NCI-H1930 (cell line): Measurements from ENCODE around the gene ATF3.

Source experiments
- DNase-seq, 2 experiments: peaks; one replicate each; lab custom pipeline; 2025; lab: John Stamatoyannopoulos, UW

The ATF3 gene, protein sequence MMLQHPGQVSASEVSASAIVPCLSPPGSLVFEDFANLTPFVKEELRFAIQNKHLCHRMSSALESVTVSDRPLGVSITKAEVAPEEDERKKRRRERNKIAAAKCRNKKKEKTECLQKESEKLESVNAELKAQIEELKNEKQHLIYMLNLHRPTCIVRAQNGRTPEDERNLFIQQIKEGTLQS

DNA sequence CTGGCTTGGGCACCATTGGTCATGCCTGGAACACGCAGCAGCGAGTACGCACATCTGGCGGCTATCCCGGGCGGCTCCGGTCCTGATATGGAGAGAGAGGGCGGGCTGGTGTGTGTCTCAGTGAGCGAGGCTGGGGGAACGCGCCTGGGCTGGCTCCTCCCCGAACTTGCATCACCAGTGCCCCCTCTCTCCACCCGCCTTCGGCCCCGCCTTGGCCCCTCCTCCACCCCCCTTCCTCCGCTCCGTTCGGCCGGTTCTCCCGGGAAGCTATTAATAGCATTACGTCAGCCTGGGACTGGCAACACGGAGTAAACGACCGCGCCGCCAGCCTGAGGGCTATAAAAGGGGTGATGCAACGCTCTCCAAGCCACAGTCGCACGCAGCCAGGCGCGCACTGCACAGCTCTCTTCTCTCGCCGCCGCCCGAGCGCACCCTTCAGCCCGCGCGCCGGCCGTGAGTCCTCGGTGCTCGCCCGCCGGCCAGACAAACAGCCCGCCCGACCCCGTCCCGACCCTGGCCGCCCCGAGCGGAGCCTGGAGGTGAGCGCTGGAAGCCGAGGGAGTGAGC is at the start of gene ATF3:
Gene ATF3, plus strand, starts transcription at position 370 of the 567 bp plus-strand sequence. CDS start 6,261 bp downstream, outside the sequence.
- DNase-seq, result peak; percentile 93 to 97

DNA sequence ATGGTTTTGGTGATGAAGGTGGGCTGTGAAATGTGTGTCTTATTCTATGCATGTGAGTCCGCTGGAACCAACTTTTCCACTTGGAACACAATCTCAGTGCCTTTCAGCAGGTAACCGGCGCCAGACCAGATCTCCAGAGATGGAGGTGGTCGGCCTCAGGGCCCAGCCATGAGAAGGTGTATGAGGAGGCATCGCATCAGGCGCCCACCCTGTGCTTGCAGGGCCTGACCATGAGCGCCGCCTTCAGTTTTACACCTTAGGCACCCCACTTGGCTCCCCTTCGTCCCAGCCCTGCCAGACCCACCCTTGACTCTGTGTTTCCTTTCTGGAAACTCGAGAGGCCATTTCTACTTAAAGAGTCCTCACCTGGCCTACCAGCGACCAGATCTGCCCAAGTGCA is 48.6 kb upstream of the ATF3 start:
- DNase-seq, result no peak

DNA sequence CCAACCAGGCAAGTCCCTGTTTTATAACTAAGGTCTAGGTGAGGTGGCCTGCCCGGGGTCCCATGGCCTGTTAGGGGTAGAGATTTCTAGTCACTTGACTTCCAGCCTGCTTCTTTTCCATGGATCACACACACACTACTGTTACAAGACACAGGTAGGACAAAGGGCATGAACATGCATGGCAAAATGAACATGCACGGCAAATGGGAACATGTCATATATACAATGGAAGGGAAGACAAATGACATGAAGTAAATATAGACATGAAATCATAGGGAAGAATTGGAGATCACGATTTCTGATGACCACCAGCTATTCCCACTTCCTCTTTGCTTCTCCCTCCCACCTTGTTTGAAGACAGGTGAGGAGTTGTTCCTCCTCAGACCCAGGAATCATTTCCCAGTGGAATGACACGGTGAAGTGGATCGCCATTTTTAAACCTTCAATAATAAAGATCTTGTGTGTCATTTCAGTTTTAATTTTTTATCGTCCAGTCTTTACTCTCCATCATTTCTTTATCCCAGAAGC is 47.6 kb upstream of the ATF3 start:
- DNase-seq, result no peak

DNA sequence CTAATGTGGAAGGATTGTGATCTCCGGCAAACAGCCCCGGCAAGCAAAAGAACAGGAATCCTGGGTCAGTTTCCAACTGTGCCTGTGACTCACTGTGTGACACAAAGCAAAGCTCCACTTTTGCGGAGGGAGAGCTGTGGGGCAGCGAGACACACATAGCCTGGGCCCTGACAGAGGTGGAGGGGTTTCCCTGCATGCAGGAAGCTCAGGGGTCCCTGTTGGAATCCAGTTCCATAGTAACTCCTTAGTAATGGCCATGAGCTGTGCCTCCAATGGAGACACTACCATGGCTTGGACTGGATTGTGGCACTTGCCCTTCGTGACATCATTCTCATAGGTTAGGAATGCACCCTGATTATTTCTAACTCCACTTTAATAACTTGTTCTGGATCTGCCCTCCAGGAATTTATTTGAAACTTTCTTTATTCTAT is 47.0 kb upstream of the ATF3 start:
- no peak for DNase-seq

DNA sequence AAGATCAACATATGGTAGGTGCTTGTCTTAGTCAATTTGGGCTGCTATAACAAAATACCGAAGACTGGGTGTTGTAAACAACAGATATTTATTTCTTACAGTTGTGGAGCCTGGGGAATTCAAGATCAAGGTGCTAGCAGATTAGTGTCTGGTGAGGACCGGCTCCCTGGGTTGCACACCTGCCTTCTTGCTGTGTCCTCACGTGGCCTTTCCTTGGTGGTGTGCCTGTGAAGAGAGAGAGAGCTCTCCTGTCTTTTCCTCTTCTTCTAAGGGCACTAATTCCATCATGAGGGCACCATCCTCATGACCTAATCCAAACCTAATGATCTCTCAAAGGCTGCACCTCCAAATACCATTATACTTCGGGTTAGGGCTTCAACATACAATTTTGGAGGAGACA is 45.8 kb upstream of the ATF3 start:
- no peak for DNase-seq

DNA sequence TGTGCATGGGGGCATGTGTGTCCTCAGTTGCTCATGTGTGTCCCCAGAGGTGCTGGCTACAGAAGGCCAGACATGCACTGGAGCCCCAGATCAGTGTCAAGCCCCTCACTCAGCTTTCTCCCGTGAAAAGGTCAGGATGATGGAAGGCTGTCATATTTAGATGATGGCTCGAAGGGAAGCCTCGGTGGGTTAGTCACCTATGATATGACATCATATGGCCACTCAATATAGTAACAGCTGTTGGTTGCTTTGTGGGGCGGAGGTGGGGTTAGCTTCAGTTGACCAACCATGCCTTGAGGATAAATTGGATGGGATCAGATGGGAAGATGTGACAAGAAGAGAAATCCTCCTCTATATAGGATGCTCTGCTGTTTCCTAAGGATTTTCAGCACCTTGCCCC is 43.5 kb upstream of the ATF3 start:
- no peak for DNase-seq

DNA sequence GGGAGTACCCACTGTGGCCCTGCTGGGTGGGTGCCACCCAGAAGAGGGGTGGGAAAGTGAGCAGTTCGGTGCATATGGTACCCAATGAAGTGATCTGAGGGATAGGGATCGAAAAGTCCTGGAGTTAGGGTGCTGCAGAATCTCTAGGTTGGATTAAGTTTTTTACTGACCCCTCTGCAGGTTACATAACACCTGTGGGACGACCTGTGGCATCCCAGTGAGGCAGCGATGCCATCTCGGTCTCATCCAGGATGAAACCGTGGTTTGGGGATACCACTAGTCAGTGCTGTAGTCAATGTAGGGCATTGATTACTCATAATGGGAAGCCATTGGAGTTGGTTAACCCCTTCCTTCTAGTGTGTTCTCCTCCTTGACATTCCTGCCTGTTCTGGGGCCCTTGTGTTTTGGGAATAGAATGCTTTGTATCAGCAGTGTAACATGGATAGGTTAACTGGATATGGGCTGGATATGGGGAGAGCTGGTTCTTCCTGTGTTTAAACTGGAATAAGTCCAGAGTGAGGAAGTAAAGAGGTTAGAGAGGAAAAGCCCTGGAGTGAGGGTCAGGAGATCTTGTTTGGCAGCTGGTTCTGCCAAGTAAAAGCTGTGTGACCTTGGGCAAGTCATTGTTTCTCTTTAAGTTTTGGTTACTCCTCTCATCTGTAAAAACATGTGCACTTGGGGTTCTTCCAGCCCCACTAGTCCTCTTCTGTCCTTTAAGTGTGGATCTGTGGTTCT is 42.8 kb upstream of the ATF3 start:
- no peak for DNase-seq

DNA sequence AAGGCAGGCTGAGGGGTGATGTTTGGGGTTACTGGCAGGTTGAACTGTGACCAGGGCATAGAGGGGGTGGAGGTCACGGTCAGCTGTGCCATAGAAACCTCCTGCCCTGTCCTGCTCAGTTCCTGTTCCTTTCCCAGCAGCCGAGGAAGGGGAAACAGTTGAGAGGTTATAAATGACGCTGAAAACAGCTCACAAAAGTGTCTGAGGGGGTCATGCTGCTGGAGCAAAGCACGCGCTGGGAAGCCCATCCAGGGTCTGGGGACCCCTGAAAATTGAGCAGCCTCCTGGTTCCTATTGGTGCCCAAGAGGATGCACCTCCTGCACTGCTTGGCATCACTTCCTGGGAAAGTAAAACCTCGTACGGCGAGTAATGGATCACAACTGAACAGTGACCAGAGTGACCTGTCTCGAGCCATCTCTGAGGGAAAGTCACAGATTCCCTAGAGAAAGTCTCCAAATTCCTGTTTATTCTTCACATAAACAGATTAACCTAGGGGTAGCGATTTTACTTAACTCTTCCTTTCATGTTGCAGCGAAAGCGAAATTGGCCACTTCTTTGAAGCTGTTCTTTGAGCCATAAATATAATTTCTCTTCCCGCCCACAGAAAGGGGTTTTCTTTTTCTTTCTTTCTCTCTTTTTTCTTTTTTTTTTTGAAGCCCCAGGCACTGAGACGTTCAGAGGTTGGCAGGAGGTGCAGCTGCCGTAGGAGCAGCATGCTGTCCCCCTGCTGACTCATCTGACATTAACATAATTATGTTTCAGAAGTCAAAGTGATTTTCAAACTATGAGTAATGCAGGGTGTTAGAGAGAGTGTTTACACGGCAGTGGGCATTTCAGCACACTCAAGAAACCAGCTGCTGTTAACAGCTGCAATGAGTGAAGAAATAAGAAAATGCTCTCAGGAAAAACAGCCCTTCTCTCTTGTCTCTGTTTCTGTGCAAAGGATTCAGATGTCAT is 41.8 kb upstream of the ATF3 start:
- DNase-seq, result peak; percentile 42 to 43

DNA sequence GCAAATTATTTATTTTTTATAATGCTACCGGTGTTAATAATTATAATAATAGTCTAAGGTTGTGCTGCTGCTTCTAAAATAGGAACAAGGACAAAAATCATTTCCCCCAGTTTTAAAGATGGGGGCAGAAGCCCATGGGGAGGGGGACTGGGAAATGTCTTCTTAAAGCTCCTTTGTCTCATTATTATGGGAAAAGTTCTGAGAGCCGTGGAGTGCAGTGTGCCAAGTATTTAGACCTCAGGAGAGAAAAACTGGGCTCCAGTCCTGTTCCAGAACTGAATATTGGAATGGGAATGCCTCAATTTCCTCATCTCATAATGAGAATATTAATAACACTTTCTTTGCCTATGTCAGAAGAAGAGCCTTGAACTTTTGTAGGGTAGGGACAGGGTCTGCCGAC is 40.9 kb upstream of the ATF3 start:
- DNase-seq, result no peak

DNA sequence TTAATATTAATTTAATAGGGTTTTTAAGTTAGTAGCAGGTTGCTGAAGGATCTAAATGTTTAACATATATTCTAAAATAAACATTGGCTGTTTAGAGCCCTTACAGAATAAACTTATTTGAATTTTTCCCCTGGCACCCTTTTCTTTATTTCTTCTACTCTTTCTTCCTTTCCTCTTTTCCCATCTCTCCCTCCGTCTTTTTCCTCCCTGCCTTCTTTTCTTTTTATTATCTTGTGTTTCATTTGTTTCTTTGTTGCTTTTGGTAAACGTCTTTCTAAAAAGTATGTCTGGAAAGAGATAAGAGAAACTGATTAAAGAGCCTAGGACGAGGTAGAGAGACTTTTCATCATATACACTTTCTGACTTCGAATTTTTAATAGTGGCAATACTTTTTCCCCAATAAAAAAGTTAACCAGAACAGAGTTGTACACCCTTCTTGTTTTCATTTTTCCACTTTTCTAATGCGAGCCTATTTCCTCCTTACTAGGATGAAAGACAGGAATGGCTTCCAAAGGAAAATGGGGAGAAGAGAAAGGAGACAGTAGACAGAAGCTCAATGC is 39.5 kb upstream of the ATF3 start:
- no peak for DNase-seq

DNA sequence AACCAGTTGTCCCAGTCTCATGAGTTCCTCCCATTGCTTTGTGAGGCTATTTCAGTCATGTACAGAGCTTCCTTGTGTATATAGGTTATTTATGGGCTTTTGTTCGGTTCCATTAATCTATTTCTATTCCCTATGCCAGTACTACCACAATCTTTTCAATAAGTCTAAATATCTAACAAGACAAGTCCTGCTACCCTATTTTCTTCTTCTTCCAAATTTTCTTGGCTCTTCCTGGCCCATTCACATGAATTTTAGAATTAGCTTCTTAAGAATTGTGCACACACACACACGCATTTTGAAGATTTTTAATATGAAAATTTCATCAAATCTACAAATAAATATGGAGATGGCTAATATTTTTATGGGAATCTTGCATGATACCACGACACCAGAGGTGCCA is 33.8 kb upstream of the ATF3 start:
- DNase-seq, result no peak

DNA sequence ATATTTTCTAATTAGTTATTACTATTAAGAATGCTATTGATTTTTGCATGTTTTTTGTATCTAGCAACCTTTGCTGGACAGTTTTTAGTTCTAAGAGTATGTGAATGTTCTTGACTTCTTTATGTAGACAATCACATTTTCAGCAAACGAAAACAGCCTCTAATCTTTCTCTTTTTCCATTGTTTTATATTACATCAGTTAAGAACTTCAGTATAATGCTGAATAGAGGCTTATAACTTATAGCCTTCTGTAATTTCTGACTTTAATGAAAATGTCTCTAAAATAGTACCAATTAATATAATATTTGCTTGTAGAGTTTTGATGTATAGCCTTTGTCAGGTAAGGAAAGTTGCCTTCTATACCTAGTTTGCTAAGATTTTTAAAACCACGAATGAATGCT is 33.2 kb upstream of the ATF3 start:
- no peak for DNase-seq

DNA sequence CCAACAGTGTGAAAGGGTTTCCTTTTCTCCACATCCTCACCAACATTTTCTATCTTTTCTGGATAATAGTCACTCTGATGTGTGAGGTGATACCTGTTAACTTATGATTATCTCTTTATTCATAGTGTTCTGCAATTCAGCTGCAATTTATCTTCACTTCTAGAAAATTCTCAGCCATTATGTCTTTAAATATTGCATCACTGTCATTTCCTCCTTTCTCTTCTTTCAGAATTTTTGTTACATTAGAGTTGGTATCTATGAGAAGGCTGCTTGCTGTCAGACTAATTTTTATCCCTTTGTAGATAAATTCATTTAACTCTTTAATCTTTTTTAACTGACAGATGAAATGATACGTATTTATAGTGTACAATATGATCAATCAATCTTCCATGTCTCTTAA is 30.5 kb upstream of the ATF3 start:
- no peak for DNase-seq

DNA sequence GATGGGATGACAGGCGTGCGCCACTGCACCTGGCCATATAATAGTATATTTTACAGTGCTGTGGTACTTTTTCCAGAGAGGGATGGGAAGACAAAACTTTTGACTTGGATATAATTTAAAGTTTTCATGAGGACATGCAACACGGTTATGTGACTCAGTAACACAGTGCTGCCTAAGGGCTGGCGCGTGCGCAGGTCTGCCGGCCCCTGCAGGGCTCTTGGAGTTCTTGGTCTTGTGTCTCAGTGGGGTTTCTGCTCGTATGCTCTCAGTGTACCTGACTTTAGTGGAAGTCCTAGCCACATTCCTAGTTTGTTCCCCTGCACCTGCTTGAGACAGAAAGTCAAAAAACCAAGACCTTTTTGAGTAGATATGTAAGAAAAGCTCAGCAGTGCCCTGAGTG is 27.5 kb upstream of the ATF3 start:
- no peak for DNase-seq

DNA sequence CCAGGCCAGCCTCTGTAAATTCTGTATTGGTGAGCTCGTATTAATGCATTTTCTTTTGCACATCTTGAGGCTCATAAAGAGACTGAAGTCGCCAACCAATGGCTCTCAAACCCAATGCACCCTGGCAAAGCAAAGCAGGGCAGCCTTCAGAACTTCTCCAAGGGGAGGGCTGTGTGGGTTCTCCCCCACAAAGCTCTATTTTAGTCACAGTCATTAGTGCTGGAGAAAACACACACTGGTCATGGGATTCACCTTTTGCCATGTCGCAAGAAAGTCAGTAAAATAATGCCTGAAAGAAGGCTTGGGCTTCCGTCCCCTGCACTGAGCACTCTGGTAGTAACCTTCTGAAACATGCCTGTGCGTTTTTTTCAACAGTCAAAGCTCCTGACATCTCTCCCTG is 26.3 kb upstream of the ATF3 start:
- no peak for DNase-seq

DNA sequence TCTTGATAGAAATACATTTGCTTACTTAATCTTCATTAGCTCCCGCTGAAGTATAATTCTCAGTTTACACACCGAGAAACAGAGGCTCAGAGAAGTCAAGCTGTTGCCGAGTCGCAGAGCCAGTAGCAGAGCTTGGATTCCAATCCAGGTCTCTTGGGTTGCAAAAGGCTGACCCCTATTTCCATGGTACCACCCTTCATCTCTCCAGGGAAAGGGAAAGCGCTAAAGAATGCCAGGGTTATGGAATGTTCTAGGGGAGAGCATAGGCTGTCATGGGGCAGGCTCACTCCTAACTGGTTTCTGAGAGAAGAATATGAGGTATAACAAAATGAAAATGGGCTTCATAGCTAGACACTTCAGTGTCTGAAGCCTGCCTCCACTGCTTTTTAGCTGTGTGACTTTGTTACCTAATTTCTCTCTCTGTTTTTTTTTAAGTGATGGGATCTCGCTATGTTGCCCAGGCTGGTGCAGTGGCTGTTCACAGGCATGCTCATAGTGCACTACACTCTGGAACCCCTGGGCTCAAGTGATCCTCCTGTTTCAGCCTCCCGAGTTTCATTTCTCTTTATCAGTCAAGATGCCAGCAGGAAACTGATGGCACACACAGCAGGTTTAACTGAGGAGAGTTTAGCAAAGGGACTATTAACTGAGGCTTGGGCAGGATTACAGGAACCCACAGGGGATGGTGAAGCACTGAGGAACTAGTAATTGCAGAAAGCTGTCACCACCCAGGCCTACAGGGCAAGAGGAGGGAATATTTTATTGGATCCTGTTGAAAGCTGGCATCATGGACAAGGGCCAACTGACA is 25.5 kb upstream of the ATF3 start:
- DNase-seq, result no peak

DNA sequence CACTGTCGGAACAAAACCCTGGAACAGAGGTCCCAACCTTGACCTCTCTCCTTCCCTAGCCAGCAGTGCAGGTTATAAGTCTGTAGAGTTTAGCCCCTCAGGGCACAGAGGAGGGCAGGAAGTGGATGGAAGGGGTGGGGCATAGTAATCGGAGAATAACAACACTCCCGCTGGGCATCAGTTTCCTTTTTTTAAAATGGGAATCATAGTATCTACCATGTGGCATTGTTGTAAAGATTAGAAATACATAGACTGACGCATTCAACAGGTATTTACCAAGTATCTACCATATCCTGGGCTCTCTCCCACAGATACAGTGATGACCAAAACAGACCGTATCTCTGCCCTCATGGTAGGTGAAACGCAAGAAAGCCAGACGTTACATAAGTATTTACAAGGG is 24.9 kb upstream of the ATF3 start:
- DNase-seq, result no peak

DNA sequence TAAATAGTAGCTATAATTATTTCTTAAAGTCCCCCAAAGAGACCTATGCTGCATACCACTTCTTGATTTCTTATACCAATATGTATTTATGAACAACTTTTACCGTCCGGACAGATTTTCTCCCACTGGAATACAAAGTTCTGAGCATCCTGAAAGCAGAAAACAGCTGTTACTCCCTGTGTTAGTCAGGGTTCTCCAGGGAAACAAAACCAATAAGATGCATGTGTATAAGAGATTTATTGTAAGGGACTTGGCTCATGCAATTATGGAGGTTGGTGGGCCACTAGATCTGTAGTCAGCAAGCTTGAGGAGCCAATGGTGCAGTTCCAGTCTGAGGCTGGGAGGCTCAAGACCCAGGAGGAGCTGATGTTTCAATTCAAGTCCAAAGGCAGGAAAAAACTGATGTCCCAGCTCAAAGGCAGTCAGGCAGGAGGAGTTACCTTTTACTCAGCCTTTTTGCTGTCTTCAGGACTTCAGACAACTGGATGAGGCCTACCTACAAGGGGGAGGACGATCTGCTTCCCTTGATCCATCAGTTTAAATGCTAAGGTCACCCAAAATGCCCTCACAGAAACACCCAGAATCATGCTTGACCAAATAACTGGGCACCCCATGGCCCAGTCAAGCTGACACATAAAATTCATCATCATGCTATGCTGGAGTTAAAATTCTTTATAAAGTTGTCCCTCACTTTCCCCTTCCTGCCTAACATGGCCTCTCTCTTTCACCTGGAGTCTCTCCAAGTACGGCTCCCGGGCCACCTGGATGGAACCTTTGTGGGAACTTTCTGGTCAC is 24.3 kb upstream of the ATF3 start:
- DNase-seq, result no peak

DNA sequence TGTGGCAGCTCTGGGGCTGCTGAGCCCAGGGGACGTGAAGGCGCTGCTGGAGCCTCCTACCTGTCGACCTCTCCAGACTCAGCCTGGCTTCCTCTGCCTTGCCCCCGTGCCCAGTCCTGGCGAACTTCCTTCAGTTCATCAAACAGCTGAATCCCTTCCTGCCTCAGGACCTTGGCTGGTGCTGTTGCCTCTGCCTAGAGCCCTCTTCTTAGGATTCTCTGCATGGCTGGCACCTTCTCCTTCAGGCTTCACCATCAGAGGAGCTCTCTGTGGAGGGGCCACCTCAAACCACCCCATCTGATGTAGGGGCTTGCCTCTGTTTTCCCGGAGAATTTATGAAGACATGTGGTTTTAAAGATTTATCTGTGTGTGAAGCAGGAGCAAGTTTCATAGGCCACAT is 23.4 kb upstream of the ATF3 start:
- DNase-seq, result no peak
